Kidney (tissue), 14 donors: ENCODE results near the gene OPRD1. TPM values are rescaled to one million over a fixed set of nuclear protein-coding genes. Genes with fewer than 3 reads are reported as not detected.

Experiments
- DNase-seq, 5 donors: peaks; one replicate each; pipeline ENCODE4 v3.0.0-alpha.2; 2013 to 2020
- FAIRE-seq: peaks from 2 replicates; lab custom pipeline; 2012; peaks lifted over from hg19 to GRCh38; lab: Jason Lieb, UNC
- H3K27ac ChIP-seq, 2 donors: one replicate each; pipeline ENCODE4 v1.7.0; 2013; ENCODE audit warnings: low read depth in 2 of 2, low read length in 2 of 2, inconsistent platforms in 1 of 2
- H3K27me3 ChIP-seq: one replicate; pipeline ENCODE4 v1.7.1; 2013; ENCODE audit warnings: low read length, inconsistent platforms; ENCODE audit not compliant: control insufficient read depth, insufficient read depth
- H3K36me3 ChIP-seq, 3 donors: one replicate each; pipeline versions ENCODE4 v1.7.0 to v1.7.1; 2013; ENCODE audit warnings: low read length in 3 of 3, control low read depth in 1 of 3, inconsistent platforms in 1 of 3; ENCODE audit not compliant: insufficient read depth in 3 of 3, control insufficient read depth in 2 of 3
- H3K4me1 ChIP-seq, 3 donors: one replicate each; pipeline versions ENCODE4 v1.7.0 to v1.7.1; 2013; ENCODE audit warnings: low read length in 3 of 3, inconsistent platforms in 1 of 3, low read depth in 1 of 3; ENCODE audit not compliant: control insufficient read depth in 2 of 3, insufficient read depth in 2 of 3
- H3K4me3 ChIP-seq, 3 donors: one replicate each; pipeline versions ENCODE4 v1.7.0 to v1.8.1; 2013; ENCODE audit warnings: low read length in 3 of 3, control low read depth in 1 of 3, inconsistent platforms in 1 of 3
- H3K9ac ChIP-seq, 3 donors: one replicate each; pipeline versions ENCODE4 v1.7.0 to v1.7.1; 2013; ENCODE audit warnings: low read length in 3 of 3, control low read depth in 1 of 3, inconsistent platforms in 1 of 3
- H3K9me3 ChIP-seq, 3 donors: one replicate each; pipeline versions ENCODE4 v1.7.0 to v1.7.1; 2013; ENCODE audit warnings: low read length in 3 of 3, control low read depth in 1 of 3, inconsistent platforms in 1 of 3; ENCODE audit not compliant: control insufficient read depth in 2 of 3, insufficient read depth in 1 of 3
- intact Hi-C: fragments of 100-400 bp; cut with DNase I; formaldehyde crosslinking; loops from one replicate; pipeline ENCODE4 v1.11.1; 2022
- polyA plus RNA-seq: library from polyadenylated mRNA; stranded (reverse); fragments of 350-450 nt; fragmentation: Illumina TruSeq; extraction: RNeasy Lipid Tissue Mini Kit (QIAGEN cat#74804); gene quantifications from one replicate; pipeline ENCODE4 v1.2.3, GENCODE V29; 2014; ENCODE audit warnings: low read depth, low replicate concordance; ENCODE audit not compliant: insufficient read depth
- total RNA-seq: library from RNA; stranded (reverse); fragmentation: NEBNext Ultra II Directional; extraction: Animal tissue kit (Norgen Biotek cat#: 25700); gene quantifications from one replicate; pipeline ENCODE4 v1.2.1, GENCODE V29; 2021
- TF ChIP-seq, protein P1 (sequence below): IDR thresholded peaks from 3 replicates; pipeline ENCODE4 v1.5.1; 2012; ENCODE audit warnings: mild to moderate bottlenecking, moderate library complexity, borderline replicate concordance; ENCODE audit not compliant: insufficient read depth; ENCODE audit errors: extremely low read depth
- donor health status: control.
- donor health status: control.
- donor health status: control.
- donor health status: control.
- donor health status: control.
- donor health status: DM: yes; HTN: yes; CAD: no.
- donor health status: Normal renal cell carcinoma (clear cell type).

OPRD1 gene
- total and polyA plus RNA-seq, 2 donors from 2014 or later, result not detected

DNA sequence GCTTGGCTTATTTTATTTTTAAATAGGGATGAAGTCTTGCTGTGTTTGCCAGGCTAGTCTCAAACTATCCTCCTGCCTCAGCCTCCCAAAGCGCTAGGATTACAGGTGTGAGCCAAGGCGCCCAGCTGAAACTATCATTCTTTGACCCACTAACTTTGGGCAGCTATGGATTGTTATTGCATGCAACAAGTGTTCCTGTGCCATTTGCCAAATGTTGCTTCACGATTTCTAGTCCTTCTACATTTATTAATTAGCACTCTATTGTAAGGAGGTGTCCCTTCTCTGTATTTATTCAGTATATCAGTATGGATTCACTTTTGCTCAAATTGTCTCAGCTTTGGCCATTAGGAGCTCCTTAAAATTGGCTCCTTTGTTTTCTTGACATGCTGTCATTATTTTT lies 38.9 kb upstream of the OPRD1 start:
- no peak for DNase-seq
- intact Hi-C loops, result no loop called here
- Histone ChIP-seq H3K27ac (no peak overlapping the region), H3K9ac (no peak overlapping the region), H3K4me3 (no peak overlapping the region), H3K27me3 (no peaks in the 10 kb centered on the region), H3K36me3 (peaks cover 0 to 6% (median 2%) of the 10 kb centered on the region in 3 donors), H3K9me3 (no peaks in the 10 kb centered on the region), H3K4me1 (peaks cover 0 to 10% (median 9%) of the 10 kb centered on the region in 3 donors)
- no peak for FAIRE-seq
- TF ChIP-seq, protein P1, sequence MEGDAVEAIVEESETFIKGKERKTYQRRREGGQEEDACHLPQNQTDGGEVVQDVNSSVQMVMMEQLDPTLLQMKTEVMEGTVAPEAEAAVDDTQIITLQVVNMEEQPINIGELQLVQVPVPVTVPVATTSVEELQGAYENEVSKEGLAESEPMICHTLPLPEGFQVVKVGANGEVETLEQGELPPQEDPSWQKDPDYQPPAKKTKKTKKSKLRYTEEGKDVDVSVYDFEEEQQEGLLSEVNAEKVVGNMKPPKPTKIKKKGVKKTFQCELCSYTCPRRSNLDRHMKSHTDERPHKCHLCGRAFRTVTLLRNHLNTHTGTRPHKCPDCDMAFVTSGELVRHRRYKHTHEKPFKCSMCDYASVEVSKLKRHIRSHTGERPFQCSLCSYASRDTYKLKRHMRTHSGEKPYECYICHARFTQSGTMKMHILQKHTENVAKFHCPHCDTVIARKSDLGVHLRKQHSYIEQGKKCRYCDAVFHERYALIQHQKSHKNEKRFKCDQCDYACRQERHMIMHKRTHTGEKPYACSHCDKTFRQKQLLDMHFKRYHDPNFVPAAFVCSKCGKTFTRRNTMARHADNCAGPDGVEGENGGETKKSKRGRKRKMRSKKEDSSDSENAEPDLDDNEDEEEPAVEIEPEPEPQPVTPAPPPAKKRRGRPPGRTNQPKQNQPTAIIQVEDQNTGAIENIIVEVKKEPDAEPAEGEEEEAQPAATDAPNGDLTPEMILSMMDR, result no peak

DNA sequence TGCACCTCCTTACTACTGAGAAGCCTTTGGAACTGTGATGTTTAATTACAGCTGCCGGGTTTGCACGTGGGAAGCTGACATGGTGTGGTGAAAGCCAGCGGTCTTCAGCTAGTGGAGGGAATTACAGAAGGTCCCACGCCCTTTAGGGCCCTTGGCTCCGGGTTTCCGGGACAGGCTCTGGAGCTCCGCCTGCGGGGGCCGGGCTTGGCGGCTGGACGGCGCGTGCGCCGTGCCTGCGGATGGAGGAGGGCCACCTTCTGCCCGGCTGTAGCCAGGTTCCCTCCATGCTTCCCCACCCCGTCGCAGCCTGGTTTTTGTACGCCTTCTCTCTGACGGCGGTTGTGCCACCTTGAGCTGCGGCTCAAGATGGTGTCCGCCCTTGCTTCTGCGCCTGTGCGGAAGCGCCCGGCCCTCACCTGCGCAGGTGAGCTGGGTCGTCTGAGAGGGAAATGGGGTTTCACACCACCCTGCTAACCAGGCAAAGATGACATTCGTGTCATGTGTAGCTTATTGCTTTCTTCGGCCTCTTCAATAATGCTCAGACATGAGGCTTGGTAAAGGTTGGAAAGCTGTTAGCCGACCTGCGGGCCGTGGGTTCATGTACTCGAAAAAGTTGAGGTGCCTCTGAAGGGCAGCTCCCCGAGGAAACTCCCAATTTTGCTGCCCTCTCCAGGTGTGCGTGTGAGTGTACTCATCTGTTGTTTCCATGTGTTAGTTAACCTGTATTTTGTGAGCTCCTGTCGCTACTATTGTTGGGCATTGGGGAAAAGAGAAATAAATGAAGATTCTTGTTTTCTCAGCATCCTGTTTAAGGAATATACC lies 36.6 kb upstream of the OPRD1 start:
- TF ChIP-seq, protein P1, result no peak
- H3K27ac ChIP-seq, result peak overlapping the region; percentile 7 to 41
- DNase-seq, result peak; percentile 77 to 92 (median 83)
- H3K36me3 ChIP-seq, result peaks cover 0 to 2% (median 0%) of the 10 kb centered on the region in 3 donors
- no peaks in the 10 kb centered on the region for H3K27me3 ChIP-seq
- FAIRE-seq, result no peak
- H3K9me3 ChIP-seq, result no peaks in the 10 kb centered on the region
- peak overlapping the region; percentile 22 to 67 (median 45) for H3K9ac ChIP-seq
- intact Hi-C loops, result no loop called here
- H3K4me3 ChIP-seq, result peak overlapping the region; percentile 59 to 87 (median 61)
- H3K4me1 ChIP-seq, result peaks cover 0 to 10% (median 9%) of the 10 kb centered on the region in 3 donors

DNA sequence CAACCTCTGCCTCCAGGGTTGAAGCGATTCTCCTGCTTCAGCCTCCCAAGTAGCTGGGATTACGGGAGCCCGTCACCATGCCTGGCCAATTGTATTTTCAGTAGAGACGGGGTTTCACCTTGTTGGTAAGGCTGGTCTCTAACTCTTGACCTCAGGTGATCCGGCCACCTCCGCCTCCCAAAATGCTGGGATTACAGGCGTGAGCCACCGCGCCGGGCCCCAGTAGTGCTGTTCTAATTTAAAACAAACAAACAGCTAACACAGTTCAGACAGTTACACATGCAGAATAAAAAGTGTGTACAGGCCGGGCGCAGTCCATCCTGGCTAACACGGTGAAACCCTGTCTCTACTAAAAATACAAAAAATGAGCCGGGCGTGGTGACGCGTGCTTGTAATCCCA lies 35.6 kb upstream of the OPRD1 start:
- Histone ChIP-seq H3K36me3 (no peaks in the 10 kb centered on the region), H3K9me3 (no peaks in the 10 kb centered on the region), H3K27ac (no peak overlapping the region), H3K9ac (no peak overlapping the region), H3K4me1 (peaks cover 0 to 10% (median 9%) of the 10 kb centered on the region in 3 donors), H3K4me3 (no peak overlapping the region), H3K27me3 (no peaks in the 10 kb centered on the region)
- DNase-seq, result no peak
- intact Hi-C loops, result no loop called here
- FAIRE-seq, result no peak
- TF ChIP-seq, protein P1, result no peak
